Brain microvascular endothelial cell (primary cell): ENCODE results near the gene HAND2.

Experiments
- DNase-seq: peaks from one replicate; pipeline ENCODE4 v3.0.0-alpha.2; 2020
- H3K27ac ChIP-seq: fragments of 250-450 bp; sonication (Bioruptor Pico); 2 replicates; pipeline ENCODE4 v1.5.1; 2020; ENCODE audit warnings: mild to moderate bottlenecking, moderate library complexity
- H3K27me3 ChIP-seq: fragments of 250-450 bp; sonication (Bioruptor Pico); replicated peaks from 2 replicates; pipeline ENCODE4 v1.5.1; 2020; ENCODE audit warnings: mild to moderate bottlenecking
- H3K36me3 ChIP-seq: fragments of 250-450 bp; sonication (Bioruptor Pico); replicated peaks from 2 replicates; pipeline ENCODE4 v1.5.1; 2020; ENCODE audit warnings: mild to moderate bottlenecking
- H3K4me3 ChIP-seq: 2 replicates; pipeline ENCODE4 v1.5.1; 2011; ENCODE audit warnings: low read depth, mild to moderate bottlenecking, control low read depth, low read length, moderate library complexity
- in situ Hi-C: cut with HindIII; loops from 2 replicates; pipeline ENCODE4 v1.10.0; 2017; ENCODE audit warnings: low sequenced_read_pairs, low pct_ligation_motif_present
- TF ChIP-seq, protein P1 (sequence below): IDR thresholded peaks from 2 replicates; pipeline ENCODE4 v1.5.1; 2011; ENCODE audit warnings: low read depth, mild to moderate bottlenecking, moderate library complexity, low read length, control low read depth, inconsistent platforms; ENCODE audit errors: missing control alignments

Gene HAND2

DNA sequence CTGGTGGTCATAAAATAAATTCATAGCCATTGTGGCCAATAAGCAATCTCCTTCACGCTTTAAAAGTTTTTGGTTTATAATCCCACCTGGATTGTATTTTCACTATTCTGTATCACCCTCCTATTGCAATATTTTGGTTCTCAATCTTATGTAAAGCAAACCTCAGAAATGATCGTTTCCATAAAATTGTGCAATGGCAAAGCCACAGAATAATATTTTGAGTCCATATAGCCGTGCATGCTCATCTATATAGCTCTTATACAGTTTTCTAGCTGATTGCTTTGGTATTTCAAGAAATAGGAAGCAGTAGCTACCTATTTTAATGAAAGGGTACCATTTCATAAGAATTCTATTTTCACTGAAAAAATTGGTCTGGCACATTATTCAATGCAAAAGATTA lies 10.0 kb upstream of the HAND2 start:
- no peak for DNase-seq
- Histone ChIP-seq H3K27me3 (peaks cover 70% of the 10 kb centered on the region), H3K4me3 (no peak overlapping the region), H3K27ac (no peak overlapping the region), H3K36me3 (no peaks in the 10 kb centered on the region)
- TF ChIP-seq, protein P1, sequence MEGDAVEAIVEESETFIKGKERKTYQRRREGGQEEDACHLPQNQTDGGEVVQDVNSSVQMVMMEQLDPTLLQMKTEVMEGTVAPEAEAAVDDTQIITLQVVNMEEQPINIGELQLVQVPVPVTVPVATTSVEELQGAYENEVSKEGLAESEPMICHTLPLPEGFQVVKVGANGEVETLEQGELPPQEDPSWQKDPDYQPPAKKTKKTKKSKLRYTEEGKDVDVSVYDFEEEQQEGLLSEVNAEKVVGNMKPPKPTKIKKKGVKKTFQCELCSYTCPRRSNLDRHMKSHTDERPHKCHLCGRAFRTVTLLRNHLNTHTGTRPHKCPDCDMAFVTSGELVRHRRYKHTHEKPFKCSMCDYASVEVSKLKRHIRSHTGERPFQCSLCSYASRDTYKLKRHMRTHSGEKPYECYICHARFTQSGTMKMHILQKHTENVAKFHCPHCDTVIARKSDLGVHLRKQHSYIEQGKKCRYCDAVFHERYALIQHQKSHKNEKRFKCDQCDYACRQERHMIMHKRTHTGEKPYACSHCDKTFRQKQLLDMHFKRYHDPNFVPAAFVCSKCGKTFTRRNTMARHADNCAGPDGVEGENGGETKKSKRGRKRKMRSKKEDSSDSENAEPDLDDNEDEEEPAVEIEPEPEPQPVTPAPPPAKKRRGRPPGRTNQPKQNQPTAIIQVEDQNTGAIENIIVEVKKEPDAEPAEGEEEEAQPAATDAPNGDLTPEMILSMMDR = no peak
- in situ Hi-C loops = no loop called here

DNA sequence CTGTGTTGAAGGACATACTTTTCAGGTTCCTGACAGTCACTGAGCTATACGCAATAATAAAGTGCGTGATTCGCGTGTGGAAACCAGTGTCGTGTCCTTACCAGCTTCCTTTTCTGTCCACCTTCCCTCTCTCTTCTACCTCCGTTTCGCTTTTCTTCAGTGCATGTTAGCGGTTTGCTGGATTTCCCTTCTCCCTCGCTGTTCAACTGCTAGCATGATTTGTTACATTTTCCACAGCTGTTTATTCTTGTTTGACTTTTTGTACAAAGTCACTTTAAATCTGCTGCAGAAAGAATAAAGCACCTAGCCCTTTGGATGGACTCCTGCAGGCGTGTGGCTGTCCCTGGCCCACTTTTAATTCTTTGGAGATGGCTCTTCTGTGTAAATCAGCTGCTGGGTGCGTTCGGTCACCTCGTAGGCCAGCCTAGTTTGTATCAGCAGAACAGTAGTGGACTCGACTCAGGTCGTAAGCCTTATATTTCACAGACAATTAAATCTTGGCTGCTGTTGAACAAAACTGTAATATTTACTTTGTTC lies 8.9 kb upstream of the HAND2 start:
- DNase-seq = no peak
- H3K4me3 ChIP-seq = no peak overlapping the region
- TF ChIP-seq, protein P1 = no peak
- no peak overlapping the region for H3K27ac ChIP-seq
- H3K36me3 ChIP-seq = no peaks in the 10 kb centered on the region
- H3K27me3 ChIP-seq = peaks cover 78% of the 10 kb centered on the region
- in situ Hi-C loops = no loop called here

DNA sequence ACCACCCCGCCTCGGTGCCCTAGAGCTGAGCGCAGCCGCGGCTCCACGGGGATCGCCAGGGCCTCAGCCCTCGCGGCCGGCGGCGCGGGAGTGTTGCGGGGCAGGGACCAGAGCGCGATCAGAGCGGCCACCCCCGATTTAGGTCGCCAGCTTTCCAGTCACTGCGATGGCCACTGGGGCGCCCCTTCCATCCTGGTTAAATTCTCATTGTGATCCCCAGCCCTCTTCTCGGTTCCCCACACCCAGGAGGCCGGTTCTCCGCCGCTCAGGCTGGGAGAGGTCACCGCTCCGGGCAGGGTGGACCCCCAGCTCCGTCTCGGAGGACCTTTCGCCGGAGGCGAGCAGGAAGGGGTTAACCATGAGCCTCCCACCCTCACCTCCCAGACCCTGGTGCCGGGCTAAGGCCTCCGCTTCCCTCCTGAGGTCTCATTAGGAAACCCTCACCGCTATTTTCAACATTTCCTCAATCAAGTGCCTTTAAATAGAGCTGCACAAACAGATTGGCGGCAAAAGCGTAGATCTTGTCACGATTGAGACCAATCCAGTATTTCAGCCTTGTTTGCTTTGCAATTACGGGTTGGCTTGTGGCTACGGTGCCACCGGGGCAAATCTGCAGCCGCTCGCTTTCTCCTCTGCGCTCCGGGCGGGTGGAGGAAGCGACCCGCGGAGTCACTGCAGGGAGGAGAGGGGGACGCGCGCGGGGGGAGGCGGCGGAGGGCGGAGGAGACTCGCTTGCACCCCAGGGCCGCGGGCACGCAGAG lies 8.3 kb upstream of the HAND2 start:
- Histone ChIP-seq H3K27me3 (peaks cover 84% of the 10 kb centered on the region), H3K4me3 (no peak overlapping the region), H3K36me3 (no peaks in the 10 kb centered on the region), H3K27ac (no peak overlapping the region)
- TF ChIP-seq, protein P1 = no peak
- DNase-seq = no peak
- in situ Hi-C loops = no loop called here

DNA sequence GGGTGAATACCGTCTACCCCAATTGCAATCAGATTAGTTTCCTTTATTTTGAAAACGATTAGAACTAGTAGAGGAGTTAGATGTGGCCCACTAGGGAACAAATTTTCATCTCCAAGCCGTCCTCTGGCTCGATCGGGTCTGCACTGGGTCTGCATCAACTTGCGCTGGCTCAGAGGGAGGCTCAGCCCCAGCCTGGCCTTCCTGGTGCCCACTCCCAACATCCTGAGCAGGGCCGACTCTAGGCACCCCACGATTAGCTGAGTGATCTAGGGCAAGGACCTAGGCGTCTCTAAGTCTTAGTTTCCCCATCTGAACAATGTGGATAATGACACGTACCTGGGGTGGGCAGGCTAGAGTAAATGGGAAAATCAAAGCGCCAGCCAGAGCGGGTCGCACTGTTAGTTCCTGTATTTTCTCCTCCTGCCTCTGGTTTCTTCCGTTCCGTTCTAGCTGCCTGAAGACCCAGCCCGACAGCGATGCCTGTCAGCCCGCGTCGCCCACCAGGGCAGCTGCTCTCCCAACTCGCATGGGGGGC lies 7.7 kb upstream of the HAND2 start:
- TF ChIP-seq, protein P1 = no peak
- DNase-seq = no peak
- in situ Hi-C loops = no loop called here
- Histone ChIP-seq H3K27me3 (peaks cover 90% of the 10 kb centered on the region), H3K4me3 (no peak overlapping the region), H3K36me3 (no peaks in the 10 kb centered on the region), H3K27ac (no peak overlapping the region)

DNA sequence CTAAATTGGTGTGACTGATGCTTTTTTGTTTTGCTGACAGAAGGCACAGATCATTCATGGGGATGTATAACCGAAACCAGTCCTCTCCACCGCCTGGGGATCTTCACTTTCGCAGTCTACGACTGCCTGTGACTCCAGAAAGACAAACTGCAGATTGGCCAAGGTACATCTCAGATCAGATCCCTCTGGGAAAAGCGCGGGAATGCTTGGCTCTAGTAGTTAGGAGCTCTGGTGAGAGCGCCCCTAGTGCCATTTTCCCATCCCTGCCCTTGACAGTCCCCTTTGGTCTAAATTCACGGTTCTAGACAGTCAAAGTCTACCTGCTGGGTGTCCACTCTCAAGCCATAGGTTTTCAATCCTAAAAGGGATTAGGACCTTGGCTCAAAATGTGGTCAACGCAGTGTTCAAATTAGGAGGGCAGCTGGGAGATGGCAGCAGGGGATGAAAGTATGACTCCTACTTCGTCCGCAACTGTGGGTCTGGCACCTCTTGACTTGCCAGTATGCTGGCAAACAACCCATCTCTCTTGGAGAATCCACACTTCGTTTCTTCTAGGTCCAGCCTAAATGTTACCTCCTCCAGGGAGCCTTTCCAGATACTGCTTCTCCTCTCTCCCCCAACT lies 6.9 kb upstream of the HAND2 start:
- Histone ChIP-seq H3K27ac (no peak overlapping the region), H3K27me3 (peaks cover 95% of the 10 kb centered on the region), H3K4me3 (no peak overlapping the region), H3K36me3 (no peaks in the 10 kb centered on the region)
- in situ Hi-C loops = no loop called here
- TF ChIP-seq, protein P1 = peak; percentile 58
- no peak for DNase-seq
